Natural killer cell treated with Interleukin-12 subunit alpha and Interleukin-12 subunit beta and Interleukin-15 and Interleukin-18, amount 100 ng/mL, for 72 hours (primary cell): Measurements from ENCODE around the gene SLAIN1. TPM values are rescaled to one million over a fixed set of nuclear protein-coding genes. Genes with fewer than 3 reads are reported as not detected.

Experiments
- ATAC-seq, 2 donors: fragments of 150-1000 bp; cut with Tn5 transposase in 1 of 2; sonication (Bioruptor Pico), chemical (Tn5 transposase) in 1 of 2; 2 replicates each; pipeline ENCODE4 v1.10.0; 2021
- DNase-seq: peaks from one replicate; pipeline ENCODE4 v3.0.0; 2022; ENCODE audit warnings: low spot score
- H3K27ac Mint-ChIP-seq, 2 donors: 1 replicate in 1 of 2; 2 replicates in 1 of 2; pipeline ENCODE4 v1.8.0; 2022; ENCODE audit warnings: mixed read lengths in 2 of 2, mild to moderate bottlenecking in 1 of 2, moderate library complexity in 1 of 2
- H3K27me3 Mint-ChIP-seq, 2 donors: 1 replicate in 1 of 2; 2 replicates in 1 of 2; pipeline ENCODE4 v1.8.0; 2022; ENCODE audit warnings: mixed read lengths in 2 of 2
- H3K36me3 Mint-ChIP-seq: one replicate; pipeline ENCODE4 v1.8.0; 2022; ENCODE audit warnings: mixed read lengths
- H3K4me1 Mint-ChIP-seq, 2 donors: 1 replicate in 1 of 2; 2 replicates in 1 of 2; pipeline ENCODE4 v1.8.0; 2022; ENCODE audit warnings: low read depth in 2 of 2, mixed read lengths in 2 of 2, mild to moderate bottlenecking in 1 of 2
- H3K4me3 Mint-ChIP-seq: one replicate; pipeline ENCODE4 v1.8.0; 2022; ENCODE audit warnings: mixed read lengths
- H3K9me3 Mint-ChIP-seq: 2 replicates; pipeline ENCODE4 v1.8.0; 2022; ENCODE audit warnings: mixed read lengths
- total RNA-seq, 2 donors: library from RNA; stranded (reverse); gene quantifications; one replicate each; pipeline ENCODE4 v1.2.3, GENCODE V29; 2022

The SLAIN1 gene
- total RNA-seq, 2 donors from 2014 or later: 18.4 to 33.2 TPM

- Mint-ChIP-seq H3K4me1 (peaks cover 13 to 31% of the 10 kb centered on the region in 2 donors), H3K27me3 (peaks cover 4 to 7% of the 10 kb centered on the region in 2 donors), H3K27ac (no peak overlapping the region), H3K9me3 (no peaks in the 10 kb centered on the region), H3K4me3 (peak overlapping the region; percentile 83), H3K36me3 (peaks cover 6% of the 10 kb centered on the region)
- ATAC-seq (no peak), DNase-seq (no peak)
Measured at GRCh38 chr13:77696006-77696878, 1.2 kb upstream of the SLAIN1 start.

- H3K27ac Mint-ChIP-seq: peak overlapping the region in 1 of 2 donors; percentile 50
- peaks cover 13 to 31% of the 10 kb centered on the region in 2 donors for H3K4me1 Mint-ChIP-seq
- no peak for ATAC-seq
- H3K9me3 Mint-ChIP-seq: no peaks in the 10 kb centered on the region
- peaks cover 4 to 7% of the 10 kb centered on the region in 2 donors for H3K27me3 Mint-ChIP-seq
- peak overlapping the region; percentile 83 for H3K4me3 Mint-ChIP-seq
- peaks cover 6% of the 10 kb centered on the region for H3K36me3 Mint-ChIP-seq
- DNase-seq: no peak
Measured at GRCh38 chr13:77696879-77697216, 639 bp upstream of the SLAIN1 start.

GRCh38 chr13:77698201-77699058 lies 943 bp downstream of the SLAIN1 start:
- Mint-ChIP-seq H3K36me3 (peaks cover 6% of the 10 kb centered on the region), H3K27ac (peak overlapping the region; percentile 78 to 90), H3K9me3 (no peaks in the 10 kb centered on the region), H3K4me3 (peak overlapping the region; percentile 99), H3K4me1 (peaks cover 13 to 31% of the 10 kb centered on the region in 2 donors), H3K27me3 (peaks cover 4 to 7% of the 10 kb centered on the region in 2 donors)
- ATAC-seq (peak; percentile 55 to 63), DNase-seq (peak; percentile 61)

- no peak for DNase-seq
- Mint-ChIP-seq H3K9me3 (no peaks in the 10 kb centered on the region), H3K27me3 (no peaks in the 10 kb centered on the region), H3K4me3 (peak overlapping the region; percentile 99), H3K36me3 (peaks cover 6% of the 10 kb centered on the region), H3K27ac (peak overlapping the region; percentile 78 to 90), H3K4me1 (peaks cover 13 to 31% of the 10 kb centered on the region in 2 donors)
- ATAC-seq: no peak
Measured at GRCh38 chr13:77699059-77699680, 1.7 kb downstream of the SLAIN1 start.

- no peak for ATAC-seq
- DNase-seq: no peak
- Mint-ChIP-seq H3K9me3 (no peaks in the 10 kb centered on the region), H3K36me3 (peaks cover 6% of the 10 kb centered on the region), H3K4me3 (no peak overlapping the region), H3K27ac (no peak overlapping the region), H3K27me3 (no peaks in the 10 kb centered on the region), H3K4me1 (peaks cover 8 to 28% of the 10 kb centered on the region in 2 donors)
Measured at GRCh38 chr13:77701305-77701704, 3.8 kb downstream of the SLAIN1 start.

- DNase-seq: no peak
- no peak for ATAC-seq
- Mint-ChIP-seq H3K27me3 (no peaks in the 10 kb centered on the region), H3K27ac (no peak overlapping the region), H3K4me1 (peaks cover 5 to 25% of the 10 kb centered on the region in 2 donors), H3K36me3 (peaks cover 12% of the 10 kb centered on the region), H3K9me3 (no peaks in the 10 kb centered on the region), H3K4me3 (no peak overlapping the region)
Measured at GRCh38 chr13:77702366-77702765, 4.9 kb downstream of the SLAIN1 start.

- H3K4me1 Mint-ChIP-seq: peaks cover 5 to 25% of the 10 kb centered on the region in 2 donors
- no peak overlapping the region for H3K27ac Mint-ChIP-seq
Measured at GRCh38 chr13:77703408-77703807, 5.9 kb downstream of the SLAIN1 start.

GRCh38 chr13:77714119-77714755 lies 16.8 kb downstream of the SLAIN1 start:
- Mint-ChIP-seq H3K27me3 (no peaks in the 10 kb centered on the region), H3K27ac (no peak overlapping the region), H3K4me1 (peaks cover 6 to 8% of the 10 kb centered on the region in 2 donors), H3K36me3 (peaks cover 27% of the 10 kb centered on the region), H3K9me3 (peaks cover 11% of the 10 kb centered on the region), H3K4me3 (no peak overlapping the region)
- peak in 1 of 2 donors; percentile 58 for ATAC-seq
- no peak for DNase-seq

More at GRCh38 chr13:77703408-77703807, 5.9 kb downstream of the SLAIN1 start:
- DNase-seq: no peak
- H3K9me3 Mint-ChIP-seq: no peaks in the 10 kb centered on the region
- no peaks in the 10 kb centered on the region for H3K27me3 Mint-ChIP-seq
- H3K36me3 Mint-ChIP-seq: peaks cover 22% of the 10 kb centered on the region
- no peak overlapping the region for H3K4me3 Mint-ChIP-seq
- ATAC-seq: no peak

GRCh38 chr13:77715233-77715891 lies 17.9 kb downstream of the SLAIN1 start:
- Mint-ChIP-seq H3K27me3 (no peaks in the 10 kb centered on the region), H3K36me3 (peaks cover 22% of the 10 kb centered on the region), H3K27ac (peak overlapping the region in 1 of 2 donors; percentile 50), H3K9me3 (peaks cover 6% of the 10 kb centered on the region), H3K4me1 (peaks cover 6 to 9% of the 10 kb centered on the region in 2 donors), H3K4me3 (no peak overlapping the region)
- ATAC-seq (no peak), DNase-seq (no peak)

GRCh38 chr13:77716692-77717091 lies 19.2 kb downstream of the SLAIN1 start:
- Mint-ChIP-seq H3K4me3 (no peak overlapping the region), H3K36me3 (peaks cover 19% of the 10 kb centered on the region), H3K9me3 (no peaks in the 10 kb centered on the region), H3K27ac (no peak overlapping the region), H3K4me1 (peaks cover 15% of the 10 kb centered on the region in 2 donors), H3K27me3 (no peaks in the 10 kb centered on the region)
- DNase-seq (no peak), ATAC-seq (no peak)

GRCh38 chr13:77717508-77717907 lies 20.0 kb downstream of the SLAIN1 start:
- Mint-ChIP-seq H3K4me1 (peaks cover 15% of the 10 kb centered on the region in 2 donors), H3K36me3 (peaks cover 11% of the 10 kb centered on the region), H3K4me3 (no peak overlapping the region), H3K27me3 (no peaks in the 10 kb centered on the region), H3K9me3 (no peaks in the 10 kb centered on the region), H3K27ac (no peak overlapping the region)
- DNase-seq (no peak), ATAC-seq (no peak)

GRCh38 chr13:77719128-77719527 lies 21.6 kb downstream of the SLAIN1 start:
- H3K36me3 Mint-ChIP-seq: peaks cover 13% of the 10 kb centered on the region
- H3K9me3 Mint-ChIP-seq: no peaks in the 10 kb centered on the region
- H3K4me1 Mint-ChIP-seq: peaks cover 16 to 19% of the 10 kb centered on the region in 2 donors
- H3K27ac Mint-ChIP-seq: no peak overlapping the region
- no peaks in the 10 kb centered on the region for H3K27me3 Mint-ChIP-seq
- no peak for DNase-seq
- H3K4me3 Mint-ChIP-seq: no peak overlapping the region
- ATAC-seq: no peak

- DNase-seq: no peak
- Mint-ChIP-seq H3K9me3 (no peaks in the 10 kb centered on the region), H3K27ac (peak overlapping the region in 1 of 2 donors; percentile 25), H3K4me3 (no peak overlapping the region), H3K36me3 (peaks cover 18% of the 10 kb centered on the region), H3K27me3 (no peaks in the 10 kb centered on the region), H3K4me1 (peaks cover 15 to 17% of the 10 kb centered on the region in 2 donors)
- ATAC-seq: no peak
Measured at GRCh38 chr13:77720988-77721387, 23.5 kb downstream of the SLAIN1 start.
